ENCODE results near the gene SPNS1.
"Not testable (repeated sequence)": the region's sequence is repeated elsewhere in the genome, so short reads cannot be mapped to it uniquely, and the experiment has no call there.

Gene SPNS1, protein sequence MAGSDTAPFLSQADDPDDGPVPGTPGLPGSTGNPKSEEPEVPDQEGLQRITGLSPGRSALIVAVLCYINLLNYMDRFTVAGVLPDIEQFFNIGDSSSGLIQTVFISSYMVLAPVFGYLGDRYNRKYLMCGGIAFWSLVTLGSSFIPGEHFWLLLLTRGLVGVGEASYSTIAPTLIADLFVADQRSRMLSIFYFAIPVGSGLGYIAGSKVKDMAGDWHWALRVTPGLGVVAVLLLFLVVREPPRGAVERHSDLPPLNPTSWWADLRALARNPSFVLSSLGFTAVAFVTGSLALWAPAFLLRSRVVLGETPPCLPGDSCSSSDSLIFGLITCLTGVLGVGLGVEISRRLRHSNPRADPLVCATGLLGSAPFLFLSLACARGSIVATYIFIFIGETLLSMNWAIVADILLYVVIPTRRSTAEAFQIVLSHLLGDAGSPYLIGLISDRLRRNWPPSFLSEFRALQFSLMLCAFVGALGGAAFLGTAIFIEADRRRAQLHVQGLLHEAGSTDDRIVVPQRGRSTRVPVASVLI

DNA sequence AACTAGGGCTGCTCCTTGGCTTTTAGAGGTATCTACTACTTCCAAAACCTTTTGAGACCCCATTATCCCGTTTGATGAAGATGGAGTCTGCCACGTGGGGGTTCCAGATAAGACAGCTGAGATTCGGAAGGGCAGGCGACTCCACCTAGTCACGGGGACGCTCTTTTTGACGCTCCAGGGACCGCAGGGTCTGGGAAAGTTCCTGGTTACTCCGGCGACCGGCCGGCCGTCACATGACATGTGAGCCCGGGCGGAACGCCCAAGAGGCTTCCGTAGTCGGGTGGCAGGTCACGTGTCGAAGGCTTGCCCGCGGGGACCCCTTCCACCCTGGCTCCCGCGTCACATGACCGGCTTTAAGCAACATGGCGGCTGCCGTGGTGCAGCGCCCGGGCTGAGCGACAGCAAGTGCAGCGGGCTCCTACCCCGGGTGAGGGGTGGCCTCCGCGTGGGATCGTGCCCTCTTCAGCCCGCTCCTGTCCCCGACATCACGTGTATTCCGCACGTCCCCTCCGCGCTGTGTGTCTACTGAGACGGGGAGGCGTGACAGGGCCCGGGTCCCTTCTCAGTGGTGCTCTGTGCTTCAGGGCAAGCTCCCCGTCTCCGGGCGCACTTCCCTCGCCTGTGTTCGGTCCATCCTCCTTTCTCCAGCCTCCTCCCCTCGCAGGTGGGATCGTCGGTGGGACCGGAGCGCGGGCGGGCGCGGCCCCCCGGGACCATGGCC, at the start of gene SPNS1:
TSS of gene SPNS1 (plus strand) at position 342 of the 721 bp plus-strand sequence. CDS start at position 716, 374 bp downstream.
- peak; percentile 92 for DNase-seq

DNA sequence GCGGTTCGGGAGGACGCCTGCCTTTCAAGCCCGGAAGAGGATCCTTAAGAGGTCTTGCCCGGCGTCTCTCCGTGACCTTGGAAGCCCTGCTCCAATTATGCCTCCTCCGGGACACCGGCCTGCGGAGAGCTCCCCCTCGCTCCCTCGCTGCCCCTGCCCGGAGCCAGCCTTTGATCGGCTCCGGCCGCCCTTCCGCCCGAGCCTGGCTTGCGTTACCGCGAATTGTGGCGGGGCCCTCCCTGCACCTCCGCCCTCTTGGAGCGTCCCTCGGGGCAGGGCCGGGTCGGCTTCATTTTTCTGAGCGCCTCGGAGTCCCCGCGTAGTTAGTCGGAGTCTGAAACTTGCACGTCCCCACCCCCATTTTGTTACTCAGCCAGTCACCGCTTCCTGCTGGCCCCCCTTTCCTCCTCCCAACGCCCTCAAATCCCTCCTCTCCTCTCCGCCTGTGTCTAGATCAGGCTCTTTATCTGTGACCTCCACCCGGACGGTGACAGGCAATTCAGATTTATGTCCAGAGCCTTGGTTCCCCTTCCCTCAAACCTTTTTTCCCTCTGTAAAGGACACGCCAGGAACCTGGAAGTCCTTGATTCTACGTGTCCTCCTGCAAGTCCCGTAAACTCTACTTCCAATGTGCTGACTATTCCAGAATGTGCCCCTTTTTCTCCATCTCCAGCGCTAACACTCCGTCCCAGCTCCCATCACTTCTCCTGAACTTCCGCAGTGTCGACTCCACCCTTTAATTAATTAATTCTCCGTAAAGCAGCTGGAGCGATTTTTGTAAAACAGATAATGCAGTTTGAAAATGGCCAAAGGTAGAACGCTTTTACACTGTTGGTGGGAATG, 49.0 kb upstream of the SPNS1 start:
- peak; percentile 81 for DNase-seq

DNA sequence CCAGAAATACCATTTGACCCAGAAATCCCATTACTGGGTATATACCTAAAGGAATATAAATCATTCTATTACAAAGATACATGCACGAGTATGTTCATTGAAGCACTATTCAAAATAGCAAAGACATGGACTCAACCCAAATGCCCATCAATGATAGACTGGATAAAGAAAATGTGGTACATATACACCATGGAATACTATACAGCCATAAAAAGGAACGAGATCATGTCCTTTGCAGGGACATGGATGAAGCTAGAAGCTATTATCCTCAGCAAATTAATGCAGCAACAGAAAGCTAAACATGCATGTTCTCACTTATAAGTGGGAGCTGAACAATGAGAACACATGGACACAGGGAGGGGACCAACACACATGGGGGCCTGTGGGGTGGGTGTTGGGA, 48.3 kb upstream of the SPNS1 start:
- not testable (repeated sequence) for DNase-seq

DNA sequence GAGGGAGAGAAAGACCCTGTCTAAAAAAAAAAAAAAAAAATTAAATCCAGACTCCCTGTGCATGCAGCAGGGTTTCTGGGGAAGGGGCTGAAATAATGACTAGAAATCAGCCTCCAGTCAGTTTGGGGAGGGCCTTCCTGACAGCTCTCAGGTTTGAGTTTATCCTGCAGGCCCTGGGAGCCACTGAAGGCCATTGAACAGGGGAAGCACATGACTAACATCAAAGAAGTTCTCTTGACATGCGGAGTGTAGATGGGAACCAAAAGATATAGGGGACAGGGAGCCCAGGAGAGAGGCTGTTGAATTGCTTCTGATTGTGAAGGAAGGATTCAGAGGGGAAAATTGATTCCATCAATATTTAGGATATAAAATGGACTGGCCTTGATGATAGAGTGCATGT, 46.8 kb upstream of the SPNS1 start:
- DNase-seq: no peak

DNA sequence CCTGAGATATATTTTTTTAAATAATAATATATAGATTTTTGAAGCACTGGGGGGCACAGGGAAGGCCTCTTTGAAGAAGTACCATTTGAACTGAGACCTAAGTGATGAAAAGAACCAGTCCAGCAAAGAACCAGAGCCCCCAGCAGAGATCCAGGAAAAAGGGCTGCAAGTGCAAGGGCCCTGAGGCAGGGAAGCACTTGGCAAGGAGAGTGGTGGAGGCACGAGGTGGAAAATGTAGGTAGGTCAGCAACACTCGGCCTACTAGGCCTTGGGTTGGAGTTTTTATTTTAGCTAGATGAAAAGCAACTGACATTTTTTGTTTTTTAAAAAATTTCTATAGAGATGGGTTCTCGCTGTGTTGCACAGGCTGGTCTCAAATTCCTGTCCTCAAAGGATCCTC, 44.4 kb upstream of the SPNS1 start:
- DNase-seq: no peak

DNA sequence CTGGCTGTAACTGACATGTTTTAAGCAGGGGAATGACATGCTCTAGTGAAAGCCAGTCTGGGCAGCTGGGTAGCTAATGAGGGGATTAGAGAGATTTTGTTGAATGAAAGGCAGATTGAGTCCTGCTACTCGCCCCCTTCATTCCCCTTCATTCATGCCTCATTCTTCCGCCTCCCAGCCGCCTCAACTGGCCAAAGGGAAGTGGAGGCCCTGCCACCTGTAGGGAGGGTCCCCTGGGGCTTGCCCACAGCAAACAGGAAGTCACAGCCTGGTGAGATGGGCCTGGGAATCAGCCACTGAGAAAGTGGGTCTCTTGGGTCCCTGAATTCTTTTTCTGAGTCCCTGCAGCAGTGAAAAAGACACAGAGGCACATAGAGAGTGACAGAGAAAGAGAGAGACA, 43.9 kb upstream of the SPNS1 start:
- DNase-seq: no peak

DNA sequence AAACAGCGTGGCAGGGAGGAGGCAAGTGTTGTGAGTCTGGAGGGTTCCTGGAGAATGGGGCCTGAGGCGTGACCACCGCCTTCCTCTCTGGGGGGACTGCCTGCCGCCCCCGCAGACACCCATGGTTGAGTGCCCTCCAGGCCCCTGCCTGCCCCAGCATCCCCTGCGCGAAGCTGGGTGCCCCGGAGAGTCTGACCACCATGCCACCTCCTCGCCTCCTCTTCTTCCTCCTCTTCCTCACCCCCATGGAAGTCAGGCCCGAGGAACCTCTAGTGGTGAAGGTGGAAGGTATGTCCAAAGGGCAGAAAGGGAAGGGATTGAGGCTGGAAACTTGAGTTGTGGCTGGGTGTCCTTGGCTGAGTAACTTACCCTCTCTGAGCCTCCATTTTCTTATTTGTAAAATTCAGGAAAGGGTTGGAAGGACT, 42.8 kb upstream of the SPNS1 start, which contains the start of gene CD19:
TSS of gene CD19 (plus strand) at position 171 of the 425 bp plus-strand sequence. CDS start at position 201, 30 bp downstream.
- no peak for DNase-seq

DNA sequence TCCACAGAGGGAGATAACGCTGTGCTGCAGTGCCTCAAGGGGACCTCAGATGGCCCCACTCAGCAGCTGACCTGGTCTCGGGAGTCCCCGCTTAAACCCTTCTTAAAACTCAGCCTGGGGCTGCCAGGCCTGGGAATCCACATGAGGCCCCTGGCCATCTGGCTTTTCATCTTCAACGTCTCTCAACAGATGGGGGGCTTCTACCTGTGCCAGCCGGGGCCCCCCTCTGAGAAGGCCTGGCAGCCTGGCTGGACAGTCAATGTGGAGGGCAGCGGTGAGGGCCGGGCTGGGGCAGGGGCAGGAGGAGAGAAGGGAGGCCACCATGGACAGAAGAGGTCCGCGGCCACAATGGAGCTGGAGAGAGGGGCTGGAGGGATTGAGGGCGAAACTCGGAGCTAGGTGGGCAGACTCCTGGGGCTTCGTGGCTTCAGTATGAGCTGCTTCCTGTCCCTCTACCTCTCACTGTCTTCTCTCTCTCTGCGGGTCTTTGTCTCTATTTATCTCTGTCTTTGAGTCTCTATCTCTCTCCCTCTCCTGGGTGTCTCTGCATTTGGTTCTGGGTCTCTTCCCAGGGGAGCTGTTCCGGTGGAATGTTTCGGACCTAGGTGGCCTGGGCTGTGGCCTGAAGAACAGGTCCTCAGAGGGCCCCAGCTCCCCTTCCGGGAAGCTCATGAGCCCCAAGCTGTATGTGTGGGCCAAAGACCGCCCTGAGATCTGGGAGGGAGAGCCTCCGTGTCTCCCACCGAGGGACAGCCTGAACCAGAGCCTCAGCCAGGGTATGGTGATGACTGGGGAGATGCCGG, 42.0 kb upstream of the SPNS1 start:
- no peak for DNase-seq

DNA sequence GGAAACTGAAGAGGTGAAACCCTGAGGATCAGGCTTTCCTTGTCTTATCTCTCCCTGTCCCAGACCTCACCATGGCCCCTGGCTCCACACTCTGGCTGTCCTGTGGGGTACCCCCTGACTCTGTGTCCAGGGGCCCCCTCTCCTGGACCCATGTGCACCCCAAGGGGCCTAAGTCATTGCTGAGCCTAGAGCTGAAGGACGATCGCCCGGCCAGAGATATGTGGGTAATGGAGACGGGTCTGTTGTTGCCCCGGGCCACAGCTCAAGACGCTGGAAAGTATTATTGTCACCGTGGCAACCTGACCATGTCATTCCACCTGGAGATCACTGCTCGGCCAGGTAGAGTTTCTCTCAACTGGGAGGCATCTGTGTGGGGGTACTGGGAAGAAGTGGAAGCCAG, 41.4 kb upstream of the SPNS1 start:
- no peak for DNase-seq

DNA sequence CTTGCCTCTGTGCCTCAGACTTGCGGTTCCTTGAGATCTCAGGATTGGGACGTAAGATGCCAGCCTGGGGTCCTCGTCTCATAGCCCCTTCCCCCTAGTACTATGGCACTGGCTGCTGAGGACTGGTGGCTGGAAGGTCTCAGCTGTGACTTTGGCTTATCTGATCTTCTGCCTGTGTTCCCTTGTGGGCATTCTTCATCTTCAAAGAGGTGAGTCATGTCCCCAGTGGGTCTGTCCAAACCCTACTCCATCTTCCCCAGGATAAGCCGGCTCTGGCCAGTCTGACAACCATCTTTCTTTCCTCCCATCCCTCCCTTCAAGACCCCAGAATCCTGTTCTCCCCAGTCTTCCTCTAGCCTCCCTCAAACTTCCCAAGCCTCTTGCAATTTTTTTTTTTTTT, 39.2 kb upstream of the SPNS1 start:
- no peak for DNase-seq

DNA sequence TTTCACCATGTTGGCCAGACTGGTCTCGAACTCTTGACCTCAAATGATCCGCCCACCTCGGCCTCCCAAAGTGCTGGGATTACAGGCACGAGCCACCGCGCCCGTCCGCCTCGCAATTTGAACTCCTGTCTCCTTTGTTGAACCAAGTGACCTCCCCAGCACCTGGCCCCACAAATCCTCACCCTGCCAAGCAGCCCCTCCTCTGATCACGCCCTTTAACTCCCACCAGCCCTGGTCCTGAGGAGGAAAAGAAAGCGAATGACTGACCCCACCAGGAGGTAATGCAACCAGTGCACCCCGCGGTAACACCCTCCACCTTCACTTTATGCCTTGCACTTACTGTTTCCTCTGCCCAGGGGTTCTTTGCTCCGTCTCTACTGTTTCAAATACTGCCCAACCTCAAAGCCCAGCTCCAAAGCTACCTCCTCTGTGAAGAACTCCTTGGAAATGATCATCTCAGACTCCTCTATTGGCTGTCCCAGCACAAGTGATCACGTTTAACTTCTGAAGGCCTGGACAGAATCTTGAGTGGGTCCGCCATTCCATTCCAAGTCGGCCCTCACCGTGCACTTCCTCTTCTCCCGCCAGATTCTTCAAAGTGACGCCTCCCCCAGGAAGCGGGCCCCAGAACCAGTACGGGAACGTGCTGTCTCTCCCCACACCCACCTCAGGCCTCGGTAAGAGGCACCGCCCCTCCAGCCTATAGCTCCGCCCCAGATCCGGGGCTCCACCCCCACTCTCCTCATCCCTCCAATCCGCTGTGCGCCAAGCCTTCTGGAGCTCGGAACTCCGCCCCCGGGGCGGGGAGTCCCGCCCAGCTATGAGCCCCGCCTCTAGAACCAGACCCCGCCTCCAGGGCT, 38.4 kb upstream of the SPNS1 start:
- peak; percentile 83 for DNase-seq

DNA sequence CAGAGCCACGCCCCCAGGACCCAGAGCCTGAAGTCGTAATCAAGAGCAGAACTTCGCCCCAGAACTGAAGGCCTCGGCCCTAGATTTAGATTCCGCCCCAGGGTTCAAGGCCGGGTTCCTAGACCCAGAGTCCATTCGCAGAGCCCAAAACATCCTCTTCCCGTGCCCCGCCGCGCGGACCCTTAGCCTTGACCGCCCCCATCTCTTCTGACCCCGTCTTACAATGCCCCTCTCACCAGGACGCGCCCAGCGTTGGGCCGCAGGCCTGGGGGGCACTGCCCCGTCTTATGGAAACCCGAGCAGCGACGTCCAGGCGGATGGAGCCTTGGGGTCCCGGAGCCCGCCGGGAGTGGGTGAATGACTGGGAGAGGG, 37.8 kb upstream of the SPNS1 start:
- no peak for DNase-seq

DNA sequence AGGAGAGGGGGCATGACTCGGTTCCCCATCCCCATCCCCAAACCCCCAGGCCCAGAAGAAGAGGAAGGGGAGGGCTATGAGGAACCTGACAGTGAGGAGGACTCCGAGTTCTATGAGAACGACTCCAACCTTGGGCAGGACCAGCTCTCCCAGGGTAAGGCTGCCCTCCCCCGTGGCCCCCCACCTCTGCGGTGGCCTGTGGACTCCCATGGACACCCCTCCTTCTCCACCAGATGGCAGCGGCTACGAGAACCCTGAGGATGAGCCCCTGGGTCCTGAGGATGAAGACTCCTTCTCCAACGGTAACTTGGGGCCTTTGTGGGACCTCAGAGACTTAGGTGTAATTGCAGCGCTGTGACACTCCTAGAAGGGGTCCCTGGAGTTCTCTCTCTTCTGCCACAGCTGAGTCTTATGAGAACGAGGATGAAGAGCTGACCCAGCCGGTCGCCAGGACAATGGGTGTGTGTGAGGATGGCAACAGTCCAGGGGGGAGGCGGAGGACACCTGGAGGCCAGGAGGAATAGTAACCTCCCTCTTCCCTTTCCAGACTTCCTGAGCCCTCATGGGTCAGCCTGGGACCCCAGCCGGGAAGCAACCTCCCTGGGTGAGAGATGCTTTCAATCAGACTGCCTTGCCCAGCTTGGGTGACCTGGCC, 37.2 kb upstream of the SPNS1 start:
- no peak for DNase-seq

DNA sequence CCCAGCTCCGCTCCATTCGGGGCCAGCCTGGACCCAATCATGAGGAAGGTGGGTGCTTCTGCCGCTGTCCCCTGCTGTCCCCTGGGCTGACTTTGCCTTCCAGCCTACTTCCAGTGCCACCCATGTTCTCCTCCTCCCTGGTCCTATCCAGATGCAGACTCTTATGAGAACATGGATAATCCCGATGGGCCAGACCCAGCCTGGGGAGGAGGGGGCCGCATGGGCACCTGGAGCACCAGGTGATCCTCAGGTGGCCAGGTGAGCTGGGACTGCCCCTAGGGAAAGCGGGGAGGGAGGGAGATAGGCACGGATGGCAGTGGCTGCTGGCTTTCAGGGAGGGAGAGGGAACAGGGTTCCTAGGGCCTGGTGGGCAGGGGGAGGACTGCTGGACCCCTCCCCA, 35.9 kb upstream of the SPNS1 start:
- no peak for DNase-seq

DNA sequence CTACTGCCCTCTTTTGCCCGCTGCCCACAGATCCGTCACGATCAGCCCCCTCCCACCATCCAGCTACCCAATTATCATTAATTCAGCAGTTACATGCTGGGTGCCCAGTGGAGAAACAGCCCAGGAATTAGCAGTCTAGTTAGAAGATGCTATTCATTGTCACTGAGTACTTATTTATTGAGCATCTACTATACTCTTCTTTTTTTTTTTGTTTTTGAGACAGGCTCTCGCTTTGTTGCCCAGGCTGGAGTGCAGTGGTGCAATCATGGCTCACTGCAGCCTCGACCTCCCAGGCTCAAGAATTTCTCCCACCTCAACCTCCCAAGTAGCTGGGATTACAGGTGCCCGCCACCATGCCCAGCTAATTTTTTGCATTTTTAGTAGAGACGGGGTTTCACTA, 34.8 kb upstream of the SPNS1 start:
- DNase-seq: not testable (repeated sequence)

DNA sequence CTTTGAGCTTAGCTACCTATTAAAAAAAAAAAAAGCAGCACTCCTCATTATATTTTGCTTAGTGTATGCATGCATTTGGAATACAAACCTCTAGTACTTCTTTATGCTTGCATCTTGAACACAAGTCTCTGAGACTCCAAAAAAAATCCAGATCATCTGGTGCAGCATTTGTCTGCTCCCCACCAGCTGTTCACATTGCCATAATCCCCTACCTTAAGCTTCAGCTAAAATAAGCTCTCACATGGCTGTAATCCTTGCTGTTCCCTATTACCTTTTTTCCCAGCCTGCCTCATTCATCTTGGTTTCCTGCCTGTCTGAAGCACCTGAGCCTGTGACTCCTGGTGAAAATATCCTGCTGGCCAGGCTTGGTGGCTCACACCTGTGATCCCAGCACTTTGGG, 31.3 kb upstream of the SPNS1 start:
- DNase-seq: no peak

DNA sequence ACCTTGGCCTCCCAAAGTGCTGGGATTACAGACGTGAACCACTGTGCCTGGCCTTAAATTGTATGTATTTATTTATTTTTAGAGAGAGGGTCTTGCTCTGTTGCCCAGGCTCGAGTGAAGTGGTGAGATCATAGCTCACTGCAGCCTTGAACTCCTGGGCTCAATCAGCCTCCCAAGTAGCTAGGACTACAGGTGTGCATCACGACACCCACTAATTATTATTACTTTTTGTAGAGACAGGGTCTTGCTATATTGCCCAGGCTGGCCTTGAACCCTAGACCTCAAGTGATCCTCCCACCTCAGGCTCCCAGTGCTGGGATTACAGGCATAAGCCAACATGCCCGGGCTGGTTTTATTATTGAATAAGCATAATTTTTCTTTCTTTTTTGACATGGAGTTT, 27.9 kb upstream of the SPNS1 start:
- DNase-seq: no peak

DNA sequence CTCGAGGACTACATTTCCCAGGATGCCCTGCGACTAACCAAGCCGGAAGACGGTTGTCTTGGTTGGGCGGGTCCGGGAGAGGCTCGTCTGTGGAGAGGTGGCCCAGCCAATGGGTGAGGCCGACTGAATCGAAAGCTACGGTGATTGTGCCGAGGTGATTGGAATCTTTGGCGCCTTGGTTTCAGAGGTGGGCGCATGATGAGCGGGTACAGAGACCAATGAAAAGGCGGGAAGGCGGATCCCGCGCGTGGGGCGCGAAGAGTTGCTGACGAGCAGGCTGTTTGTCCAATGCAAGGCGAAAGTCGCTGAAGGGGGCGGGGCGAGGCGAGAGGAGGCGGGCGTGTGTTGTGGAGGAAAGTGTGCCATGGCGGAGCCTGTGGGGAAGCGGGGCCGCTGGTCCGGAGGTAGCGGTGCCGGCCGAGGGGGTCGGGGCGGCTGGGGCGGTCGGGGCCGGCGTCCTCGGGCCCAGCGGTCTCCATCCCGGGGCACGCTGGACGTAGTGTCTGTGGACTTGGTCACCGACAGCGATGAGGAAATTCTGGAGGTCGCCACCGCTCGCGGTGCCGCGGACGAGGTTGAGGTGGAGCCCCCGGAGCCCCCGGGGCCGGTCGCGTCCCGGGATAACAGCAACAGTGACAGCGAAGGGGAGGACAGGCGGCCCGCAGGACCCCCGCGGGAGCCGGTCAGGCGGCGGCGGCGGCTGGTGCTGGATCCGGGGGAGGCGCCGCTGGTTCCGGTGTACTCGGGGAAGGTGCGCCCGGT, 23.7 kb upstream of the SPNS1 start, which contains the start of gene NFATC2IP:
TSS of gene NFATC2IP (plus strand) at position 290 of the 762 bp plus-strand sequence. CDS start at position 365, 75 bp downstream.
- DNase-seq: peak; percentile 99

DNA sequence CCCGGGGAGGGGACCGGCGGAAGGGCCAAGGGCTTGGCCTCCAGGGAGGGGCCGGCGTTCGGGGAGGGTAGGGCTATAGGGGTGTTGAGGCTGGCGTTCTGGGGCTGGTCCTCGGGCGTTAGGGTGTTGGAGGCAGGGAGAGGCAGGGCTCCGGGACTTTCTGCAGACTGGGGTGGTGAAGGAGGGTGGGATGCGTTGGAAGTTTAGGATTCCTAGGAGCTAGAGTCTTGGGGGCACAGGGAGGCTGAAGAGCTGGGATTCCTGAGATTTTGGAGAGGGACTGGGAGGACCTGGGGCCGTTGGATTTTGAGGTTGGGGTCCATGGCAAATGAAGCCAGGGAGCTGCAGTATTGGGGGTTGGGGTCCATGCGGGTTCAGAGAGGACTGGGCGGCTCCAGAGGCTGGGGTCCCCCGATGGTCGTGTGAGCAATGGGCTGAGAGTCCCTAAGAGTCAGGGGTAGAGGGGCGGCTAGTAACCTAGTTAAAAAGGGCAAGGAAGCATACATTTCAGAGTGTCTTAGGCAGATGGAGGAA, 23.1 kb upstream of the SPNS1 start:
- DNase-seq: no peak
